GM19397 (cell line): ENCODE measurements around the gene MED12L.

ENCODE experiments used
- ATAC-seq: cut with Tn5 transposase; IDR thresholded peaks from one replicate; pipeline ENCODE4 v1.9.1; 2021; ENCODE audit warnings: mild to moderate bottlenecking, moderate library complexity; ENCODE audit not compliant: unreplicated experiment

The MED12L gene

DNA sequence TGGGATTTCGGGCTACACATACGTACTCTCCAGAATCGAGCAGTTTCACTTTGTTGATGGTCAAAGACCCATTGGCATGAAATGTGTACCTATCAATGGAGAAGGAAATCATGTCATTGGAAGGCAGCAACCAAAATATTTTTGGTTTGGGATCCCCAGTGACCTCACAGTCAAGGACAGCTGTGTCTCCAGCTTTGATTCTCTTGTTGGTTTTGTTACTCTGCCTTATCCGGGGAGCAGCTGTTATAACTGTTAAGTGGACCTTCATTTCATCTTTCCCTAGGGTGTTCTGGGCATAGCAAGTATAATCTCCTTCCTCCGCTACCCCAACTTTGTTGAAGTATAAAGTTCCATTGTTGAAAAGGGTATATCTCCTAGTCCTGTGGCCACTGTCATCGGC is 352.4 kb downstream of the MED12L start:
- ATAC-seq, result no peak

GRCh38 chr3:151439652-151440125 is 354.2 kb downstream of the MED12L start:
- peak; percentile 71 for ATAC-seq

DNA sequence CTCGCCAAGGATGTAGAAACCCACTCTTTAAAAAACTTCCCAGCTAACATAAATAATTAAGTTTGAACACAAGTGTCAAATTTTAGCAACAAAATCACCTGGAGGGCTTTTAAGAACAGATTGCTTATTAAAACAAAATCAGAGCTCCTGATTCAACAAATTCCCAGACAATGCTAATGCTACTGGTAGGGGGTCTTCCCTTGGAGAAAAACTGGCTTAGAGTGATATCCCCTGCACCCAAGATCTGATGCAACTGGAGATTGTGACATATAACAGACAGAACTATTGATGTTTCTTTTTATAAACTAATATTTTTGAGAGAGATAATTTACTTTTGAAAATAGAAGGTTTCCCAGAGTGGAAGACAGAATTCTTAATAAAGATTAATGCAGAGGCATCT is 355.5 kb downstream of the MED12L start:
- ATAC-seq, result no peak

DNA sequence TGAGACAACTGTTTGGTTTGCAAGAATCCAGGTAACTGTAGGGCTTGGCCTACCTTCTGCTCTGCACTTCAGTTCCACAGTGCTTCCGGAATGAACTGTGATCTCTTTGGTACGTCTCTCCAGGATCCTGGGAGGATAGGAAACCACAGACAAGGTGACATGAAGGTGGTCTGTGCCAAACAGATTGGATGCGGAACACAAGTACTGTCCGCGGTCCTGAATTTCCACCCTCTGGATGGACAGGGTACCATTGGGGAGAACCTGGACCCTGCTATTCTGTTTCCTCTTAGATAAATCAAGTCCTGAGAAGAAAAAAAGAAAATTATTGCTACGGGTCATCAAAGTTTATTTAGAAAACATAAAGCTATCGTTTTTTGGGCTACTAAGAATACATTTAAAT is 358.1 kb downstream of the MED12L start:
- ATAC-seq, result no peak

DNA sequence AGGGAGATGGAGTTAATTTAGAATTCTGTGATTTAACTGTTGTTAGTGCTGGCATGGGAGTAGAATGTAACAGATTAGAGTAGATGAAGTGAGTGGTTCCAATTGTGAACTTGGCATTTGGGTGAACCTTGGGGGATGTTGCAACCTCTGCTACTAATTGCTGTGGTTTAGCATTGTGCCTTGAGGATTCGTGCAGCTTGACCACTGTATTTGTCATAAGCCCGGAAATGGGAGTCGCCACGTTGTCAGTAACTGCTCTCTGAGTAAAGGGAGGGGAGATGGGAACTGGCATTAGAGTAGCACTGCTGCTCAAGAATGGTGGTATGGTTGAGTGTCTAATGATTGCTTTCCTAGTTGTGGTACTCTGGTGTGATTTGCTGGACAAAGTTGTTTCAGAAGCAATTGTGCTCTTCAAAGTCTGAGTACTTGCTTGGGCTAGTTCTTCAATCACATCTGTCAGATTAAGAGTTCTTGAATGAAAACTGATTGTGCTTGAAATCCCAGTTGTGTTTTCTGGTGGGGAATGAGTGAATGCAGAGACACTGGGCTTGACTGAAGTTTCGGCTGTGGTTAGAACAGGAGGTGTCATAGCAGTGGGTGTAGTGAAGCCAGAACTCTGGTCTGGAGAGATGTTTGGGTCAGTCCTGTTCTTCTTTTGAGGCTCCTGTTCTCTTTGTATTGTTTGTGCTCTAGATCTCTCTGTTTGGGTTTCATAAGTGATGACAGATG is 360.0 kb downstream of the MED12L start:
- ATAC-seq, result no peak

DNA sequence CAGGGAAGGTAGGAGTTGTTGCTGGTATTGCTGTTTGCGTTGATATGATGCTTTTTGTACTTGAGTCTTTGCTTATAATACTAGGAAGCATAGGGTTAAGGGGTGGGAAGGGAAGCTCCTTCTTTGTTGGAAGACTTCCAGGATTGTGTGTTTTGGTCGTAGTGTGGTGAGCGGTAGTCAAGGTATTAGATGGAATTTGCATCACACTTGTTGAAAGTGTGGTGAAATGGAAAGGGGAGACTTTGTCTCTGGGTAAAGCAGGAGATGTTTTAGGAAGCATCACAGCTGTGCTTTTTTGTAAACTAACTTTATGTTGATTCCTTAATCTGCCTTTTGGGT is 360.5 kb downstream of the MED12L start:
- no peak for ATAC-seq

- ATAC-seq, result no peak
These were observed 366.9 kb downstream of the MED12L start for GRCh38 chr3:151452368-151452767.

- no peak for ATAC-seq
These were observed 367.4 kb downstream of the MED12L start for GRCh38 chr3:151452841-151453240.

- no peak for ATAC-seq
These were observed 370.6 kb downstream of the MED12L start for GRCh38 chr3:151456065-151456464.

GRCh38 chr3:151459358-151459757 is 373.9 kb downstream of the MED12L start:
- no peak for ATAC-seq

- ATAC-seq, result no peak
These were observed 374.8 kb downstream of the MED12L start for GRCh38 chr3:151460228-151460627.

DNA sequence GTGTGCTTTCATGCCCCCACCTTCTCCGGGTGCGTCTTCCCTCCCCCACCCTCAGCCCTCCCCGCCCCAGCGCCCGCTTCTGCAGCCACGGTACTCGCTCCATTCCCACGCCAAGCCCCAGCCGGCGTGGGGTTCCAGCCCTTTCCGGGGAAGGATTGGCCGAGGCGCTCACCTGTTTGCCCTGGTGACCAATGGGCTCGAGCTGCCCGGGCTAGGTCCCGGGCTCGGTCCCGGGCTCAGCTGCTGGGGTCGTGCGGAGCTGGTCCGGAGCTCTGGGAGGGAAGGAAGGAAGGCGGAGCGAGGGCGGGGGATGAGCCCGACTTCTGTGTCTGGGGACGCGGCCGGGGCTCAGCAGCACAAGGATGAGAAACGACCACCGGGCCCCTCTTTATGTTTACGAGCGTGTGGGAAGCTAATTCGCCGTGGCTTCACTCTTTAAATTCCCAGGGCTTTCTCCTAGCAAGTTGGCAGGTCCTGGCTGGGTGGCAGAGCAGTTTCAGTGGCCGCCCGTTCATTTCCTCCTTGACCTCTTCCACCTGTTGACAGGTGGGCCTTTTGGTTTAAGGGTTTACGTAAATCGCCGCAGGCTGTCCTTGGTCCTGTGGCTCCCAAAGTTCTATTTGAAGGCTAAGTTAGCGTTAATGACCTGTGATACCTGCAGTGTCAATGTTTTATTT is 375.4 kb downstream of the MED12L start, which contains the start of gene IGSF10:
TSS of gene IGSF10 (minus strand) at position 288 of the 677 bp plus-strand sequence. CDS start 2,352 bp downstream, outside the sequence.
- ATAC-seq, result no peak

- no peak for ATAC-seq
These were observed 376.9 kb downstream of the MED12L start for GRCh38 chr3:151462278-151462780.

- no peak for ATAC-seq
These were observed 377.5 kb downstream of the MED12L start for GRCh38 chr3:151462991-151463390.

- no peak for ATAC-seq
These were observed 381.6 kb downstream of the MED12L start for GRCh38 chr3:151467069-151467468.

DNA sequence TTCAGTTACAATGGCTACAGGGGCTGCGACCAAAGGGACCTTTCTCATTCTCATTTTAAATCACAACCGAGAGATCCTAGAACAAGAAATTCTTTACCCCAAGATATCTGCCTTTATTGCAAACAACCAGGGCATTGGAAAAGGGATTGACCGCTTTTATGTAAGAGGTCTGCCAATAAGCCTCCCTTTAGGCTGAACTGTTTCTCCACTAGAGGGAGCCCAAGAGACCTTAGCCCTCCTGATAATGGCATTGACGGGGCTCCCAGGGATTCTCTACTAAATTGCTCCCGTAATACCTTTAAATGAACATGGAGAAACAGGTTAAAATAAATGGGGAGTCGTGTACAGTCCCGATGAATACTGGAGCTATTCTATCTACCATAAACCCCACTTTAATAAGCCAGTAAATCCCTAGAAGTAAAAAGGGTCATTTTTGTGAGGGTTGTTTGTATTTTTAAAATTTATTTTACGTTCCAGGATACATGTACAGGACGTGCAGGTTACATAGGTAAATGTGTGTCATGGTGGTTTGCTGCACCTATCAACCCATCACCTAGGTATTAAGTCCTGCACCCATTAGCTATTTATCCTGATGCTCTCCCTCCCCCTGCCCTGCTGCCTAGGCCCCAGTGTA is 382.9 kb downstream of the MED12L start:
- ATAC-seq, result peak; percentile 78

DNA sequence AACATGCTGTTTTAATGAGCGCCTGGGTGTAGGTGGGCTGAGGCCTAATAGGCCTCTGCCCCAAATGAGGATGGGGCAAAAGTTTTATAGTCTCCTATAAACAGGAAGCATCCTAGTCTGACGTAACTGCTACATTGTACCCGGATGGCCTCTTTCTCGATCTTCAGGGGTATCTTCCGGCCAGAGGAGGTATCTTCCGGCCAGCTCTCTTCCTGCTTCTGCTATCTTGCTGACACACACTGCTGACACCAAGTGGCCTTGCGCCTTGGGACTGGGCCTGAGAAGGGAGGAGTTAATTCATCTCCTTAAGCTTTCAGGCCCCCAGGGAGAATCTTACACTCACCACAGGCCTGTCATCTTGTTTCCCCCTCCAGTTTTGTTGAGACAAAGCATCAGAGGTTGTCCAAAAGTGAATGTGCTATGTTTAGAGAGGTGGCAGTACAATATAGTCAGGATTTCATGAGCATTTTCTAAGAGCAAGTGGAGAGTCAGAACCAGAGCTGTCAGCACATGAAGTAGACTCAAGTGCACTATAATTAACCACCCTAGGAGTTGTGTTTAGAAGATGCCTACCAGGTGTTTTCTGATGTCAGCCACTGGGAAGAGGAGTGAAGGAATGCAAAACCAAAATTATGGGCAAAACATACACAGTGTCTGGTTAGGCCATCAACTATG is 391.0 kb downstream of the MED12L start:
- no peak for ATAC-seq

DNA sequence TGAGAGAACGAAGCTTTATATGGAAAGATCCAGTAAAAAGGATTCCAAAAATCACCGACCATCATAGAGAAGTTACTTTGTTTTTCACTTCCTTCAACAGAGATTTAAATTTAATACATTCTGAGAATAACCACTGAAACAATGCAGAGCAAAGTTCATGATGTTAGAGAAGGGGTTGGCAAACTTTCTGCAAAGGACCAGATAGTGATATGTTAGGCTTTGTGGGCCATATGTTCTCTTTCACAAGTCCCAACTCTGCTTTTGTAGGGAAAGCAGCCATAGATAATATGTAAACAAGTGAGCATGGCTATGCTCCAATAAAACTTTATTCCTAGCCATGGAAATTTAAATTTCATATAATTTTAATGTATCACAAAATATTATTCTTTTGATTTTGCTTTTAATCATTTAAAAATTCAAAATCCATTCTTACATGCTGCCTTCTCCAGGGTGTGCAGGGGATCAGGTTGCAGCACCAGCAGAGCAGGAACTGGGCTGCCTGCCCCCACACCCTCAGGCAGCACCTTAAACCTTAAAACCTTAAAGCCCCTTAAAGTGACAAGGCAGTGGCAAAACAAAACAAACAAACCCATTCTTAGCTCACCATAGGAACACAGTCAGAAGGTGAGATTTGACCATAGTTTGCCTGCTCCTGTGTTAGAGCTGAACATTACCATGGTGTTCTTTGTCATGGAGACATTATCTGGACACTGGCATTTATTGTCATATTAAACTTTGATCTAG is 392.3 kb downstream of the MED12L start:
- ATAC-seq, result no peak

DNA sequence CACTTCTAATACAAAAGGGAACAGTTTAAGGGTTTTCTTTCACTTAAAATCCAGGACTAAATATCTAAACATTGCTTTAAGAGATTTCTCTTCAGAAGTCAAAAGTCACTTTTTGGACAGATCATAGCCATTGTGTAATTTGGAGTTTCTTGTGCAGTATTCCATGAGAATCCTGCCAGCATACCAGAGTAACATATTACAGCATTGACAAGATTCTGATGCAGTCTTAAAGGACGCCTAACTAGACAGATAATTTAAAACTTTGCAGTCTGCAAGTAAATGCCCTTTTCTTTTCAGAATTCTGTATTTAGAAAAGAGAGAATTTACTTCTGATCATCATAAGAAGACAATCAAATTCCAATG is 392.9 kb downstream of the MED12L start:
- ATAC-seq, result no peak

DNA sequence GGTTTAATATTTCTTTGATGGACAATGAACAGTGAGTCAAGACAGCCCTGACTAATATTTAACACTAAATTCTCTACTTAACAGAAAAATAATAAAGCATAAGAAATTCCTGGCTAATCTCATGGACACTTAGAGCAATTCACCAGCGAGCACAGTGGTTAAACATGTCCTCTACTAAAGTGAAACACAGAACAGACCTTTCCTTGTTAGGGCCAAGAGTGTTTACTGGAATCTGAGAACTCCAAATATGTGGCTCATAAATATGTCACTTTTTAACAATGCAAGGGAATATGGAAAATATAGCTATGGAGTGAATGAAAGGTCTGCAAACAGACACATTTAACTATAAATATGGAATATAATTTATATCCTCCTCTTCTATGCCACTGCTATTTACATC is 394.0 kb downstream of the MED12L start:
- ATAC-seq, result no peak

DNA sequence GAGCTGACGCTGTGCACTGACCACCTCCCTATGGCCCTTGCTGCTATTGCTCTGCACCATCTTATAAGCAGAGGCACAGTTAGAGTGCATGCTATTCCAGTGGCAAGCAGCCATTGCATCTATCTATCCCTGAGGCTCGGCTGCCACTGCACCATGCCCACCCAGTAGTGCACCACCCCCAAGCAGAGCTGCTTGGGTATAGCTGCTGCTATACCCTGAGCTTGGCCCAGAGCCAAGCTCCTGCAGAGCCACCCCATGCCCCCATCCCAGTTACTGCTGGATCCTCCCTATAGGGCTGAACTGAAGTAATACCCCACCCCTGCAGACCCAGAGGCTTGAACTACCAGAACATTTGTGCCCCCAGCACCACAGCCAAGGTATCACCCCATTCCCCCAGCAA is 395.0 kb downstream of the MED12L start:
- ATAC-seq, result no peak
